Anterior cingulate cortex (tissue), 58 donors: Measurements from ENCODE around the gene DBP.

Experiments
- DNase-seq, 58 donors: peaks; one replicate each; lab custom pipeline; 2025; lab: John Stamatoyannopoulos, UW

Gene DBP

GRCh38 chr19:48629599-48630295 lies 7.4 kb downstream of the DBP start:
- DNase-seq: peak in 34 of 58 donors; percentile 31 to 80 (median 58)

GRCh38 chr19:48629297-48629598 lies 7.9 kb downstream of the DBP start:
- DNase-seq: no peak

- no peak for DNase-seq
These were observed 8.5 kb downstream of the DBP start for GRCh38 chr19:48628486-48629296.

GRCh38 chr19:48627865-48628314 lies 9.3 kb downstream of the DBP start:
- no peak for DNase-seq

GRCh38 chr19:48627201-48627864 lies 9.8 kb downstream of the DBP start:
- no peak for DNase-seq

- DNase-seq: no peak
These were observed 11.3 kb downstream of the DBP start for GRCh38 chr19:48625891-48626327.

- no peak for DNase-seq
These were observed 12.1 kb downstream of the DBP start for GRCh38 chr19:48624791-48625723.

GRCh38 chr19:48624067-48624594 lies 13.0 kb downstream of the DBP start:
- peak; percentile 79 to 99 (median 97) for DNase-seq

GRCh38 chr19:48623556-48624066 lies 13.6 kb downstream of the DBP start:
- peak in 3 of 58 donors; percentile 48 to 55 (median 52) for DNase-seq

- DNase-seq: no peak
These were observed 17.2 kb downstream of the DBP start for GRCh38 chr19:48619692-48620585.

GRCh38 chr19:48618916-48619691 lies 18.1 kb downstream of the DBP start, which contains the start of the genes RPL18 and SPHK2:
RPL18 (minus strand) TSS chr19:48619178; CDS start chr19:48619143, 35 bp downstream.
SPHK2 (plus strand) TSS chr19:48619506; CDS start chr19:48620515, 1,009 bp downstream.
- peak; percentile 90 to 100 (median 99) for DNase-seq

GRCh38 chr19:48618278-48618915 lies 18.8 kb downstream of the DBP start:
- DNase-seq: no peak

- DNase-seq: peak in 14 of 58 donors; percentile 12 to 57 (median 30)
These were observed 19.8 kb downstream of the DBP start for GRCh38 chr19:48617146-48617937.

- no peak for DNase-seq
These were observed 20.6 kb downstream of the DBP start for GRCh38 chr19:48616491-48617056.

- no peak for DNase-seq
These were observed 21.1 kb downstream of the DBP start for GRCh38 chr19:48616041-48616436.
